Activated naive CD4-positive, alpha-beta T cell treated with anti-CD3 and anti-CD28 coated beads, Interleukin-2, amount 10 ng/mL, durations not matched to agents 7 days and 5 days (primary cell): ENCODE data around the gene GRB7.

Experiments
- CTCF ChIA-PET: fragments of 350-600 bp; sonication (Branson Sonifier 250); formaldehyde crosslinking; loops from one replicate; lab custom pipeline; 2021; ENCODE audit warnings: antibody characterized with exemption; lab: Charles Lee
- DNase-seq: peaks from one replicate; pipeline ENCODE4 v3.0.0-alpha.2; 2020
- H3K27ac Mint-ChIP-seq: one replicate; pipeline ENCODE4 v1.8.0; 2021; ENCODE audit warnings: mild to moderate bottlenecking, moderate library complexity, mixed read lengths
- H3K27me3 Mint-ChIP-seq: one replicate; pipeline ENCODE4 v1.8.0; 2021; ENCODE audit warnings: mild to moderate bottlenecking, mixed read lengths
- H3K36me3 Mint-ChIP-seq: one replicate; pipeline ENCODE4 v1.8.0; 2021; ENCODE audit warnings: mixed read lengths
- H3K4me1 Mint-ChIP-seq: one replicate; pipeline ENCODE4 v1.8.0; 2021; ENCODE audit warnings: mixed read lengths
- H3K4me3 Mint-ChIP-seq: one replicate; pipeline ENCODE4 v1.8.0; 2021; ENCODE audit warnings: mild to moderate bottlenecking, moderate library complexity, mixed read lengths
- H3K9me3 Mint-ChIP-seq: one replicate; pipeline ENCODE4 v1.8.0; 2021; ENCODE audit warnings: mixed read lengths

Gene GRB7

GRCh38 chr17:39732586-39732985 lies 5.2 kb upstream of the GRB7 start:
- Mint-ChIP-seq H3K36me3 (peaks cover 13% of the 10 kb centered on the region), H3K4me1 (peaks cover 32% of the 10 kb centered on the region), H3K9me3 (no peaks in the 10 kb centered on the region), H3K27ac (no peak overlapping the region), H3K27me3 (peaks cover 48% of the 10 kb centered on the region), H3K4me3 (peak overlapping the region; percentile 9)
- CTCF ChIA-PET, result interaction anchor here (1.2 to 5.1 kb wide), 4 partner anchors 14 to 133 kb away, joined by 3 to 30 read pairs (median 4); no protein-coding TSS in a partner anchor
- DNase-seq, result no peak

- H3K27ac Mint-ChIP-seq, result no peak overlapping the region
Observed at GRCh38 chr17:39735882-39736281, 1.9 kb upstream of the GRB7 start.

DNA sequence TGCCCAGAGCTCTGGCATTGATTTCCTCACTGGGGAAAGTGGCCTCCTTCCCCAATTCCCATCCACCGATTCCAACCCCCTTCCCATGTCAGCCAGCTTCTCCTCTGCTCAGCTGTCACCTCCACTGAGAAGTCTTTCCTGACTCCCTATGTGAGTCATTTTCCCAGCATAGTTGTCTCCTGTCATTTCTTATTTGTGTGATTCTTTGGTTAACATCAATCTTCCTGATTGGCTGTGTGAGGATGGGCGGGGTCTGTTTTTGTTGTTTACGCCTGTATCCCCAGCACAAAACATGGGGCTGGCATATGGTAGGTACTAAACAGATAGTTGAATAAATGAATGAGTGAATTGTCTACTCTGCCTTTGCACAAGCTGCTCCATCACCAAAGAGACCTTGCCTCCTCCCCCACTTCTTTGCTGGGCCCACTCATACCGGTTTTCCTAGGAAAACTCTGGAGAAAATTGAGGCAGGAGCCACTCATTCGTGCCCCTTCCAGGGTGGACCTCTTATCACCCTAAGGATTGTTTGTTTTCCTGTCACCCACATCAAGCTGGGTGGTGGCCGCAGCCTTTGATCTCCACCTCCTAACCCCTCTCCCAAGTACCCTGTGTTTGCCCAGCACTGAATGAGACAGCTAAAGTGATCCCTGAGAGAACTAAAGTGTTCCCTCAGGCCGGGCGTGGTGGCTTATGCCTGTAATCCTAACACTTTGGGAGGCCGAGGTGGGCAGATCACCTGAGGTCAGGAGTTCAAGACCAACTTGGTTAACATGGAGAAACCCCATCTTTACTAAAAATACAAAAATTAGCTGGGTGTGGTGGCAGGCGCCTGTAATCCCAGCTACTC lies 1.2 kb upstream of the GRB7 start:
- no peak for DNase-seq
- CTCF ChIA-PET, result no interaction called here
- Mint-ChIP-seq H3K27me3 (peaks cover 88% of the 10 kb centered on the region), H3K27ac (no peak overlapping the region), H3K36me3 (no peaks in the 10 kb centered on the region), H3K4me3 (no peak overlapping the region), H3K9me3 (no peaks in the 10 kb centered on the region), H3K4me1 (peaks cover 43% of the 10 kb centered on the region)

More at GRCh38 chr17:39735882-39736281, 1.9 kb upstream of the GRB7 start:
- Mint-ChIP-seq H3K4me3 (no peak overlapping the region), H3K27me3 (peaks cover 81% of the 10 kb centered on the region), H3K4me1 (peaks cover 41% of the 10 kb centered on the region), H3K36me3 (no peaks in the 10 kb centered on the region), H3K9me3 (no peaks in the 10 kb centered on the region)
- DNase-seq, result no peak
- CTCF ChIA-PET, result no interaction called here

DNA sequence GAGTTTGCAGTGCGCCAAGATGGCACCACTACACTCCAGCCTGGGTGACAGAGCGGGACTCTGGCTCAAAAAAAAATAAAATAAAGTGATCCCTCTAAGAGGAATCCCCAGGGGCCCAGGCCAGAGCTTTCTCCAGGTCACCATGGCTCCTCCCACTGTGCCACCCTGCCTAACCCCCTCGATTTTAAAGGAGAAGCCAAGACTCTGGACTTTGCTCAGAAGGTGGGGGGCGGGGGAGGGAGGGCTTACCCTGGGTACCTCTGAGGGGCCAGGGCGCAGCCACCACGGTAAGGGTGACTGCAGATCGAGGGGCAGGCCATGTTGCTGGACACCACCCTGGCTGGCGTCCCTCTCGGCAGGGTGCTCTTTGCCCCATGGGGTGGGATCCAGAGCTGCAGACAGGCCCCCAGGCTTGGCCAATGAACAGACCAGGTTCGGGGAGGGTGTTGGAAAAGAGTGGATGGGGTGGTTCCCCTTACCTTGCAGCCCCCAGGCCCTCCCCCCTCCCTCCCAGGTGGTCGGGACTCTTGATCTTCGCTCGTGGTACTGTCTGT lies 455 bp upstream of the GRB7 start:
- CTCF ChIA-PET, result no interaction called here
- no peaks in the 10 kb centered on the region for H3K9me3 Mint-ChIP-seq
- no peak for DNase-seq
- peaks cover 90% of the 10 kb centered on the region for H3K27me3 Mint-ChIP-seq
- no peaks in the 10 kb centered on the region for H3K36me3 Mint-ChIP-seq
- peak overlapping the region; percentile 33 for H3K4me3 Mint-ChIP-seq
- H3K4me1 Mint-ChIP-seq, result peaks cover 43% of the 10 kb centered on the region
- H3K27ac Mint-ChIP-seq, result no peak overlapping the region

- H3K9me3 Mint-ChIP-seq, result no peaks in the 10 kb centered on the region
- CTCF ChIA-PET, result no interaction called here
- no peak overlapping the region for H3K27ac Mint-ChIP-seq
- H3K36me3 Mint-ChIP-seq, result no peaks in the 10 kb centered on the region
- peaks cover 39% of the 10 kb centered on the region for H3K4me1 Mint-ChIP-seq
- H3K4me3 Mint-ChIP-seq, result peak overlapping the region; percentile 71
- H3K27me3 Mint-ChIP-seq, result peaks cover 93% of the 10 kb centered on the region
- peak; percentile 63 for DNase-seq
Observed at GRCh38 chr17:39738568-39738901, 797 bp downstream of the GRB7 start.

GRCh38 chr17:39738983-39739884 lies 1.5 kb downstream of the GRB7 start:
- H3K27me3 Mint-ChIP-seq, result peaks cover 95% of the 10 kb centered on the region
- no peak for DNase-seq
- H3K27ac Mint-ChIP-seq, result no peak overlapping the region
- peak overlapping the region; percentile 71 for H3K4me3 Mint-ChIP-seq
- H3K9me3 Mint-ChIP-seq, result no peaks in the 10 kb centered on the region
- H3K36me3 Mint-ChIP-seq, result no peaks in the 10 kb centered on the region
- CTCF ChIA-PET, result no interaction called here
- peaks cover 39% of the 10 kb centered on the region for H3K4me1 Mint-ChIP-seq

GRCh38 chr17:39739885-39740356 lies 2.2 kb downstream of the GRB7 start:
- no peak overlapping the region for H3K27ac Mint-ChIP-seq
- peaks cover 39% of the 10 kb centered on the region for H3K4me1 Mint-ChIP-seq
- peaks cover 94% of the 10 kb centered on the region for H3K27me3 Mint-ChIP-seq
- H3K9me3 Mint-ChIP-seq, result no peaks in the 10 kb centered on the region
- no peak overlapping the region for H3K4me3 Mint-ChIP-seq
- H3K36me3 Mint-ChIP-seq, result no peaks in the 10 kb centered on the region
- CTCF ChIA-PET, result no interaction called here
- DNase-seq, result no peak

DNA sequence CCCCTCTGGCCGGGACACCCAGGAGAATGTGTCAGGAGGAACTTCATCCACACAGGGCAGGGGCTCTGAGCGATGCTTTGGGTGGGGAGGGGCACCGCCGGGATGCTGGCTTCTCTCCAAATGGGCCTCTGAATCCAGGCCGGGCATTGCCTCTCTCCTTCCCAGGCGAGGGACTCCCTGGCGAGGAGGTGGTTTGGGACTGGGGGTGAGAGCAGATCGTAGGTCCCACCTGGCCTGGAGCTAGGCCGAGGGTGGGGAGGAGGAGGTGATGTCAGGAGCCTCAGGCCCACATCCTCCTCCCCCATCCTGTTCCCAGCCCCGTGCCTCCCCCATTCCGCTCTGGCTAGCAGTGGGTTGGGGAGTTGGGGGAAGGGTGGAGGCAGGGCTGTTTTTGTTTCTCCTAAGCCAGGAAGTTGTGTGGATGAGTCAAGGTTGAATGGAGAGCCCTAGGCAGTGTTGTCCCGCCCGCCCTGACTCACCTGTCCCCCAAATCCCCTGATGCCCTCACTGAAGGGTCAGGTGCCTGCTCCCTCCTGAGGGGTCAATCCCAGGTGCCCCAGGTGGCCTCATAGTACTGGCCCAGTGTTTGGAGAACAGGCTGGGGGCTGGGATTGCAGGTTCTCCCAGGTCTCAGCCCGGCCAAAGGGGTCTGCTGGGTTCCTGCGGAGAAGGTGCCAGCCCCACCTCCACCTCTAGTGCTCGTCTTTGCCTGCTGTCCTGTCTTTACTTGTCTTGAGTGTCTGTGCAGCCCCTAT lies 2.8 kb downstream of the GRB7 start:
- H3K27ac Mint-ChIP-seq, result no peak overlapping the region

DNA sequence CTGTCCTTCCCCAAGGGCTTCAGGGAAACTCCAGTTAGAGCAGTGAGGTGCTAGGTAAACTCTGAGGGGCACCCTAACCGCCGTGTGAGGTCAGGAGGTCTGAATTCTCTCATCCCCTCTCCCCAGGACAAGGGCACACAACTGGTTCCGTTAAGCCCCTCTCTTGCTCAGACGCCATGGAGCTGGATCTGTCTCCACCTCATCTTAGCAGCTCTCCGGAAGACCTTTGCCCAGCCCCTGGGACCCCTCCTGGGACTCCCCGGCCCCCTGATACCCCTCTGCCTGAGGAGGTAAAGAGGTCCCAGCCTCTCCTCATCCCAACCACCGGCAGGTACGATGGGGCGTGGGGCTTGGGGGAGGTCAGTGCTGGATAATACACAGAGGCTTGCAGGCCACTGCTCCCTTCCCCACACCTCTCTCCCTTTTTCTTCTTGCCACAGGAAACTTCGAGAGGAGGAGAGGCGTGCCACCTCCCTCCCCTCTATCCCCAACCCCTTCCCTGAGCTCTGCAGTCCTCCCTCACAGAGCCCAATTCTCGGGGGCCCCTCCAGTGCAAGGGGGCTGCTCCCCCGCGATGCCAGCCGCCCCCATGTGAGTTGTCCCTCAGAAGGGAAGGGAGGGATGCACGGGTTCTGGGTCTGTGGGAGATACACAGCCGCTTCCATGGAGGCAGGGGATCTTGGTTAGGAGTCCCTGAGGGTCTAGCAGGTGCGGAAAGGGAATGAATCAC lies 4.6 kb downstream of the GRB7 start:
- Mint-ChIP-seq H3K4me3 (no peak overlapping the region), H3K4me1 (peaks cover 30% of the 10 kb centered on the region), H3K27ac (peak overlapping the region; percentile 55), H3K27me3 (peaks cover 80% of the 10 kb centered on the region), H3K9me3 (no peaks in the 10 kb centered on the region), H3K36me3 (no peaks in the 10 kb centered on the region)
- CTCF ChIA-PET, result no interaction called here
- no peak for DNase-seq

More for the DNA sequence above, 2.8 kb downstream of the GRB7 start:
- DNase-seq, result peak; percentile 33
- Mint-ChIP-seq H3K9me3 (no peaks in the 10 kb centered on the region), H3K27me3 (peaks cover 93% of the 10 kb centered on the region), H3K4me1 (peaks cover 39% of the 10 kb centered on the region), H3K36me3 (no peaks in the 10 kb centered on the region), H3K4me3 (no peak overlapping the region)
- CTCF ChIA-PET, result no interaction called here

DNA sequence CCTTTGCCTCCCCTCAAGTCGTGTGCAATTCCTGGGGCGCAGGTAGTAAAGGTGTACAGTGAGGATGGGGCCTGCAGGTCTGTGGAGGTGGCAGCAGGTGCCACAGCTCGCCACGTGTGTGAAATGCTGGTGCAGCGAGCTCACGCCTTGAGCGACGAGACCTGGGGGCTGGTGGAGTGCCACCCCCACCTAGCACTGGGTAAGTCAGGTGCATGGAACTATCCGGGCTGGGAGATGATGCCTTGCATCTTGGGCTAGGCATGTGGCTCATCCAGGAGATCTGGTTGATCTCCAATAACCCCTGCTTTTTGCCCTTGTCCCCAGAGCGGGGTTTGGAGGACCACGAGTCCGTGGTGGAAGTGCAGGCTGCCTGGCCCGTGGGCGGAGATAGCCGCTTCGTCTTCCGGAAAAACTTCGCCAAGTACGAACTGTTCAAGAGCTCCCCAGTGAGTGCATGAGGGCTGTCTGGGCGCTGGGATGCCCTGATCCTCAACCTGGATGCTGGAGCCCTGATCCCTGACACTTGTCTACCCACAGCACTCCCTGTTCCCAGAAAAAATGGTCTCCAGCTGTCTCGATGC lies 5.2 kb downstream of the GRB7 start:
- peak; percentile 8 for DNase-seq
- H3K4me3 Mint-ChIP-seq, result no peak overlapping the region
- peaks cover 80% of the 10 kb centered on the region for H3K27me3 Mint-ChIP-seq
- peak overlapping the region; percentile 55 for H3K27ac Mint-ChIP-seq
- H3K9me3 Mint-ChIP-seq, result no peaks in the 10 kb centered on the region
- CTCF ChIA-PET, result no interaction called here
- peaks cover 30% of the 10 kb centered on the region for H3K4me1 Mint-ChIP-seq
- H3K36me3 Mint-ChIP-seq, result no peaks in the 10 kb centered on the region

DNA sequence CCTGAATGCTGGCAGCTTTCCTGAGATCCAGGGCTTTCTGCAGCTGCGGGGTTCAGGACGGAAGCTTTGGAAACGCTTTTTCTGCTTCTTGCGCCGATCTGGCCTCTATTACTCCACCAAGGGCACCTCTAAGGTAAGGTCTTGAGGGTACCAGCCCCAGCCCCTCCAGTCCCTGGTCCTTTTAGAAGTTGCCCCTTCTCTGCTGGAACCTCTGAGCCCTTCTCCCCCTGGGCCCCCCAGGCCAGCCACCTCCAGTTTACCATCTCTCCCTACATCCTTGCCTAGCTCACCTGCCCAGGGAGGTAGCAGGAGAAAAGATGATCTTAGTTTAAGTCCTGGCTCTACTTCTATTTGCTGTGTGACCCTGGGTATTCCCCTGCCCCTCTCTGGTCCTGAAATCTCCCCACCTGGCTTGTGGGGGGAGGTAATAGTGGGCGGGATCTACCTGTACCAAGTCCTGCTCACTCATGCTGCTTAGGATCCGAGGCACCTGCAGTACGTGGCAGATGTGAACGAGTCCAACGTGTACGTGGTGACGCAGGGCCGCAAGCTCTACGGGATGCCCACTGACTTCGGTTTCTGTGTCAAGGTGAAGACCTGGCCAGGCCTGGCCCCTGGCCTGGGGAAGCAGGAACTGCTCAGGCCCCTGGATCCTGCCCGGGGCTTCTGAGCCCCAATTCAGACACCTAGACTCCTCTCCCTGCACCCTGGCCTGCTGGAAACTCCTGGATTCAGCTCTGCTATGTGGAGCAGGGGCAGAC lies 6.5 kb downstream of the GRB7 start:
- peaks cover 74% of the 10 kb centered on the region for H3K27me3 Mint-ChIP-seq
- CTCF ChIA-PET, result interaction anchor here (0.8 to 1.2 kb wide), 2 partner anchors 111 to 332 kb away, joined by 3 read pairs; no protein-coding TSS in a partner anchor
- peaks cover 21% of the 10 kb centered on the region for H3K4me1 Mint-ChIP-seq
- peak; percentile 11 for DNase-seq
- H3K36me3 Mint-ChIP-seq, result no peaks in the 10 kb centered on the region
- H3K4me3 Mint-ChIP-seq, result no peak overlapping the region
- H3K27ac Mint-ChIP-seq, result peak overlapping the region; percentile 49
- no peaks in the 10 kb centered on the region for H3K9me3 Mint-ChIP-seq

DNA sequence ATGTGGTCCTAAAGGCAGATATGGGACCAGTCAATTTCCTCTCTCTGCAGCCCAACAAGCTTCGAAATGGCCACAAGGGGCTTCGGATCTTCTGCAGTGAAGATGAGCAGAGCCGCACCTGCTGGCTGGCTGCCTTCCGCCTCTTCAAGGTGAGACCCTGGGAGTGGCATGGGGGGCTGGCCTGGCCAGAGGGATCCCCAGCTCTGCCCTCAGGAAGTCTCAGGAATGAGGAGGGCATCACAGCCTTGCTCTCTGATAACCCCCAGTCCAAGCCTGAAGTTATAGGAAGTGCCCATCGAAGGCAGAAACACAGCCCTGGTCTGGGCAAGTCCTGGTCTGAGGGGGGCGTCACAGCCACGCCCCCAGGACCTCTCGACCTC lies 7.1 kb downstream of the GRB7 start:
- CTCF ChIA-PET, result interaction anchor here (0.8 to 1.2 kb wide), 2 partner anchors 111 to 331 kb away, joined by 3 read pairs; no protein-coding TSS in a partner anchor
- Mint-ChIP-seq H3K4me1 (peaks cover 15% of the 10 kb centered on the region), H3K27me3 (peaks cover 72% of the 10 kb centered on the region), H3K9me3 (no peaks in the 10 kb centered on the region), H3K4me3 (no peak overlapping the region), H3K36me3 (no peaks in the 10 kb centered on the region), H3K27ac (no peak overlapping the region)
- DNase-seq, result no peak
